ENCODE data around the gene CATSPERD. TPM values are rescaled to one million over a fixed set of nuclear protein-coding genes. Genes with fewer than 3 reads are reported as not detected.
A peak's percentile ranks its signal among the peaks of the same experiment; 100 is the strongest.

CATSPERD gene
- total and polyA plus RNA-seq, 9 of the 15 experiments (the other 6 are each of a cell fraction or from before 2014, with no cell fraction given): not detected

GRCh38 chr19:5719961-5720790 lies at the start of gene CATSPERD, which contains the start of gene LONP1 (continued):
- TF ChIP-seq HEY1 (CRISPR knock-in tag; IDR thresholded peaks at IDR 0.05; ENCODE audit: borderline replicate concordance) (peak; percentile 77; the same call in 1 of the 2 replicates), SIN3B (IDR thresholded peaks at IDR 0.05; ENCODE audit: low read depth) (peak; percentile 99), ZNF830 (CRISPR knock-in tag; IDR thresholded peaks at IDR 0.05) (no peak), XRCC5 (IDR thresholded peaks at IDR 0.05; ENCODE audit: low read depth, low read length) (0 out of 2 replicates have a peak, but pooled peaks have one; percentile 28), IRF9 (tag; IDR thresholded peaks at IDR 0.05) (no peak), PML (IDR thresholded peaks at IDR 0.05; ENCODE audit: low read length) (peak; percentile 76), KDM2B (CRISPR knock-in tag; IDR thresholded peaks at IDR 0.05) (0 out of 2 replicates have a peak, but pooled peaks have one; percentile 76), POLR2AphosphoS5 (IDR thresholded peaks at IDR 0.05; ENCODE audit: control insufficient read depth, insufficient read depth, low read depth, low read length) (peak; percentile 80)
- TF ChIP-seq, protein P1, sequence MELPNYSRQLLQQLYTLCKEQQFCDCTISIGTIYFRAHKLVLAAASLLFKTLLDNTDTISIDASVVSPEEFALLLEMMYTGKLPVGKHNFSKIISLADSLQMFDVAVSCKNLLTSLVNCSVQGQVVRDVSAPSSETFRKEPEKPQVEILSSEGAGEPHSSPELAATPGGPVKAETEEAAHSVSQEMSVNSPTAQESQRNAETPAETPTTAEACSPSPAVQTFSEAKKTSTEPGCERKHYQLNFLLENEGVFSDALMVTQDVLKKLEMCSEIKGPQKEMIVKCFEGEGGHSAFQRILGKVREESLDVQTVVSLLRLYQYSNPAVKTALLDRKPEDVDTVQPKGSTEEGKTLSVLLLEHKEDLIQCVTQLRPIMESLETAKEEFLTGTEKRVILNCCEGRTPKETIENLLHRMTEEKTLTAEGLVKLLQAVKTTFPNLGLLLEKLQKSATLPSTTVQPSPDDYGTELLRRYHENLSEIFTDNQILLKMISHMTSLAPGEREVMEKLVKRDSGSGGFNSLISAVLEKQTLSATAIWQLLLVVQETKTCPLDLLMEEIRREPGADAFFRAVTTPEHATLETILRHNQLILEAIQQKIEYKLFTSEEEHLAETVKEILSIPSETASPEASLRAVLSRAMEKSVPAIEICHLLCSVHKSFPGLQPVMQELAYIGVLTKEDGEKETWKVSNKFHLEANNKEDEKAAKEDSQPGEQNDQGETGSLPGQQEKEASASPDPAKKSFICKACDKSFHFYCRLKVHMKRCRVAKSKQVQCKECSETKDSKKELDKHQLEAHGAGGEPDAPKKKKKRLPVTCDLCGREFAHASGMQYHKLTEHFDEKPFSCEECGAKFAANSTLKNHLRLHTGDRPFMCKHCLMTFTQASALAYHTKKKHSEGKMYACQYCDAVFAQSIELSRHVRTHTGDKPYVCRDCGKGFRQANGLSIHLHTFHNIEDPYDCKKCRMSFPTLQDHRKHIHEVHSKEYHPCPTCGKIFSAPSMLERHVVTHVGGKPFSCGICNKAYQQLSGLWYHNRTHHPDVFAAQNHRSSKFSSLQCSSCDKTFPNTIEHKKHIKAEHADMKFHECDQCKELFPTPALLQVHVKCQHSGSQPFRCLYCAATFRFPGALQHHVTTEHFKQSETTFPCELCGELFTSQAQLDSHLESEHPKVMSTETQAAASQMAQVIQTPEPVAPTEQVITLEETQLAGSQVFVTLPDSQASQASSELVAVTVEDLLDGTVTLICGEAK (IDR thresholded peaks at IDR 0.05): peak; percentile 96
- TF ChIP-seq, protein P1 (CRISPR knock-in tag; IDR thresholded peaks at IDR 0.05): no peak
- TF ChIP-seq, protein P2, sequence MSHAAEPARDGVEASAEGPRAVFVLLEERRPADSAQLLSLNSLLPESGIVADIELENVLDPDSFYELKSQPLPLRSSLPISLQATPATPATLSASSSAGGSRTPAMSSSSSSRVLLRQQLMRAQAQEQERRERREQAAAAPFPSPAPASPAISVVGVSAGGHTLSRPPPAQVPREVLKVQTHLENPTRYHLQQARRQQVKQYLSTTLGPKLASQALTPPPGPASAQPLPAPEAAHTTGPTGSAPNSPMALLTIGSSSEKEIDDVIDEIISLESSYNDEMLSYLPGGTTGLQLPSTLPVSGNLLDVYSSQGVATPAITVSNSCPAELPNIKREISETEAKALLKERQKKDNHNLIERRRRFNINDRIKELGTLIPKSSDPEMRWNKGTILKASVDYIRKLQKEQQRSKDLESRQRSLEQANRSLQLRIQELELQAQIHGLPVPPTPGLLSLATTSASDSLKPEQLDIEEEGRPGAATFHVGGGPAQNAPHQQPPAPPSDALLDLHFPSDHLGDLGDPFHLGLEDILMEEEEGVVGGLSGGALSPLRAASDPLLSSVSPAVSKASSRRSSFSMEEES (CRISPR knock-in tag; IDR thresholded peaks at IDR 0.05): peak; percentile 97
- TF ChIP-seq, protein P3, sequence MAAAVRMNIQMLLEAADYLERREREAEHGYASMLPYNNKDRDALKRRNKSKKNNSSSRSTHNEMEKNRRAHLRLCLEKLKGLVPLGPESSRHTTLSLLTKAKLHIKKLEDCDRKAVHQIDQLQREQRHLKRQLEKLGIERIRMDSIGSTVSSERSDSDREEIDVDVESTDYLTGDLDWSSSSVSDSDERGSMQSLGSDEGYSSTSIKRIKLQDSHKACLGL (CRISPR knock-in tag; IDR thresholded peaks at IDR 0.05; ENCODE audit: borderline replicate concordance, poor library complexity, severe bottlenecking): peak; percentile 87

Measured in K562 (cell line).